SK-N-SH treated with all-trans-retinoic acid at 6 μM for 48 hours (cell line): ENCODE data around the gene BRD7.

Experiments used
- ATAC-seq: fragments of 200-7000 bp; cut with Tn5 transposase; 3 replicates; pipeline ENCODE4 v1.9.1; 2020; ENCODE audit warnings: mild to moderate bottlenecking, moderate library complexity
- ARNTL ChIP-seq: fragments of 450-650 bp; formaldehyde crosslinking; IDR thresholded peaks from 2 replicates; pipeline ENCODE4 v1.5.0; 2020; ENCODE audit warnings: low read depth, mild to moderate bottlenecking, moderate library complexity, borderline replicate concordance
- BACH2 ChIP-seq: fragments of 250-450 bp; sonication (Bioruptor Pico); IDR thresholded peaks from 2 replicates; pipeline ENCODE4 v1.9.0; 2021; ENCODE audit warnings: mild to moderate bottlenecking, borderline replicate concordance
- CREB5 ChIP-seq: fragments of 250-450 bp; sonication (Bioruptor Pico); IDR thresholded peaks from 2 replicates; pipeline ENCODE4 v1.5.1; 2020; ENCODE audit warnings: low read depth, mild to moderate bottlenecking, moderate library complexity
- CSDC2 ChIP-seq: fragments of 250-450 bp; sonication (Bioruptor Pico); IDR thresholded peaks from 2 replicates; pipeline ENCODE4 v1.5.0; 2020; ENCODE audit warnings: mild to moderate bottlenecking, moderate library complexity
- ESRRG ChIP-seq: fragments of 250-450 bp; sonication (Bioruptor Pico); IDR thresholded peaks from 2 replicates; pipeline ENCODE4 v1.6.1; 2021; ENCODE audit warnings: mild to moderate bottlenecking
- GLIS3 ChIP-seq: fragments of 250-450 bp; sonication (Bioruptor Pico); IDR thresholded peaks from 2 replicates; pipeline ENCODE4 v1.5.0; 2020; ENCODE audit warnings: mild to moderate bottlenecking, moderate library complexity
- ISL1 ChIP-seq: fragments of 250-450 bp; sonication (Bioruptor Pico); IDR thresholded peaks from 2 replicates; pipeline ENCODE4 v2.1.2; 2022; ENCODE audit warnings: mild to moderate bottlenecking, moderate library complexity
- OSR1 ChIP-seq: fragments of 250-450 bp; sonication (Bioruptor Pico); IDR thresholded peaks from 2 replicates; pipeline ENCODE4 v1.8.0; 2022; ENCODE audit warnings: moderate library complexity, mild to moderate bottlenecking, inconsistent platforms
- SNAI2 ChIP-seq: fragments of 250-450 bp; sonication (Bioruptor Pico); IDR thresholded peaks from 2 replicates; pipeline ENCODE4 v1.5.0; 2020; ENCODE audit warnings: mild to moderate bottlenecking, moderate library complexity
- TCF4 ChIP-seq: fragments of 250-450 bp; sonication (Bioruptor Pico); IDR thresholded peaks from 2 replicates; pipeline ENCODE4 v1.8.0; 2021; ENCODE audit warnings: mild to moderate bottlenecking, moderate library complexity, borderline replicate concordance
- TOX ChIP-seq: fragments of 250-450 bp; sonication (Bioruptor Pico); IDR thresholded peaks from 2 replicates; pipeline ENCODE4 v1.8.0; 2021; ENCODE audit warnings: mild to moderate bottlenecking, moderate library complexity, borderline replicate concordance
- ZC3H10 ChIP-seq: fragments of 250-450 bp; sonication (Bioruptor Pico); IDR thresholded peaks from 2 replicates; pipeline ENCODE4 v1.5.1; 2021; ENCODE audit warnings: mild to moderate bottlenecking, moderate library complexity
- ZFP3 ChIP-seq: fragments of 250-450 bp; sonication (Bioruptor Pico); IDR thresholded peaks from 2 replicates; pipeline ENCODE4 v1.5.0; 2020; ENCODE audit warnings: mild to moderate bottlenecking, moderate library complexity
- ZFP30 ChIP-seq: fragments of 450-650 bp; formaldehyde crosslinking; IDR thresholded peaks from 2 replicates; pipeline ENCODE4 v1.5.0; 2022; ENCODE audit warnings: mild to moderate bottlenecking, moderate library complexity
- ZNF565 ChIP-seq: fragments of 450-650 bp; formaldehyde crosslinking; conservative IDR thresholded peaks from 2 replicates; pipeline ENCODE4 v1.5.0; 2020; ENCODE audit warnings: low read depth, mild to moderate bottlenecking, moderate library complexity
- ZNF70 ChIP-seq: fragments of 450-650 bp; formaldehyde crosslinking; IDR thresholded peaks from 2 replicates; pipeline ENCODE4 v1.5.0; 2020; ENCODE audit warnings: mild to moderate bottlenecking, moderate library complexity
- ZNF8 ChIP-seq: fragments of 450-650 bp; formaldehyde crosslinking; IDR thresholded peaks from 2 replicates; pipeline ENCODE4 v1.5.0; 2020; ENCODE audit warnings: mild to moderate bottlenecking, moderate library complexity
- TF ChIP-seq, protein P1 (sequence below): fragments of 250-450 bp; sonication (Bioruptor Pico); IDR thresholded peaks from 2 replicates; pipeline ENCODE4 v1.8.0; 2020; ENCODE audit warnings: mild to moderate bottlenecking, moderate library complexity, borderline replicate concordance
- TF ChIP-seq, protein P2 (sequence below): fragments of 250-450 bp; sonication (Bioruptor Pico); IDR thresholded peaks from 2 replicates; pipeline ENCODE4 v1.5.1; 2021; ENCODE audit warnings: mild to moderate bottlenecking, moderate library complexity
- TF ChIP-seq, protein P3 (sequence below): fragments of 250-450 bp; sonication (Bioruptor Pico); IDR thresholded peaks from 2 replicates; pipeline ENCODE4 v1.5.0; 2020; ENCODE audit warnings: mild to moderate bottlenecking, moderate library complexity

BRD7 gene

DNA sequence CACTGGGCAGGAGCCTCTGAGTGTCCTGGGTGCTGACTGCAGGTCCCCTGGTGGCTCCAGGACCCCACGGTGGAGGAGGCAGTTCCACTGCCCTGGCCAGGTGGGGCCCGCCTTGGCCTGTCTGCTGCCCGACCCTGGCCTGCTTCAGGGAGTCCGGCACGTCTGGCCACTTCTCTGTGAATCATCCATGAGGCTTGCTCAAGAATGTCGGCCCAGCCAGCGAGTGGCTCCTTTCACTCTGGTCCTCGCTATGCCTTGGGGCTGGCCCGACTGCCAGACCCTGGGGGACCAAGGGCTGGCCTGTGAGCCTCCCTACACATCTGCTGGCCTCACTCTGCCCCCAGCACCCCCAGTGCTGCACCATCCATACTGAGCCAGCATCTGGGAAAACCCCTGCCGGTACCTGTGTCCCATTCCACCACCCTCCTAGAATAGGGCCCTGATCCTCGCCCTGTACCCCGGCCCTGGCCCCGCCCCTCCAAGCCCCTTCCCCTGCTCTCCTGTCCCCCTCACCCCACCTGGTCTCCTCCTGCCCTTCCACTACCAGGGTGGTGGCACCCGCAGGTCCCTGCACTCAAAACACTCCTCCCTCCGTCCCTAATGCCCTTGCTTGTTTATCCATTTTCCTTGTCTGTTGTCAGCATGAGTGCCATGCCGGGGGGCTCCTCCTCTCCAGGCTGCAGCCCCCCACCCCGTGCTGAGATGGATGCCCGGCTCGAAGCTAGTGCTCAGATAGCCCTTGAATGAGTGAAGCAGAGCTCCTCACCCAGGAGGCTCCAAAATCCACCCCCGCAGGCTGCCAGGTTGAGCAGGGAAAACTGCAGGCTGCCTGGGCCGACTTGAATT is 66.9 kb downstream of the BRD7 start:
- no peak for TF ChIP-seq GLIS3 (CRISPR knock-in tag)
- TF ChIP-seq ISL1: no peak
- TF ChIP-seq ZC3H10 (CRISPR knock-in tag): no peak
- TF ChIP-seq, protein P1, sequence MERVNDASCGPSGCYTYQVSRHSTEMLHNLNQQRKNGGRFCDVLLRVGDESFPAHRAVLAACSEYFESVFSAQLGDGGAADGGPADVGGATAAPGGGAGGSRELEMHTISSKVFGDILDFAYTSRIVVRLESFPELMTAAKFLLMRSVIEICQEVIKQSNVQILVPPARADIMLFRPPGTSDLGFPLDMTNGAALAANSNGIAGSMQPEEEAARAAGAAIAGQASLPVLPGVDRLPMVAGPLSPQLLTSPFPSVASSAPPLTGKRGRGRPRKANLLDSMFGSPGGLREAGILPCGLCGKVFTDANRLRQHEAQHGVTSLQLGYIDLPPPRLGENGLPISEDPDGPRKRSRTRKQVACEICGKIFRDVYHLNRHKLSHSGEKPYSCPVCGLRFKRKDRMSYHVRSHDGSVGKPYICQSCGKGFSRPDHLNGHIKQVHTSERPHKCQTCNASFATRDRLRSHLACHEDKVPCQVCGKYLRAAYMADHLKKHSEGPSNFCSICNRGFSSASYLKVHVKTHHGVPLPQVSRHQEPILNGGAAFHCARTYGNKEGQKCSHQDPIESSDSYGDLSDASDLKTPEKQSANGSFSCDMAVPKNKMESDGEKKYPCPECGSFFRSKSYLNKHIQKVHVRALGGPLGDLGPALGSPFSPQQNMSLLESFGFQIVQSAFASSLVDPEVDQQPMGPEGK (CRISPR knock-in tag): no peak
- TF ChIP-seq, protein P2, sequence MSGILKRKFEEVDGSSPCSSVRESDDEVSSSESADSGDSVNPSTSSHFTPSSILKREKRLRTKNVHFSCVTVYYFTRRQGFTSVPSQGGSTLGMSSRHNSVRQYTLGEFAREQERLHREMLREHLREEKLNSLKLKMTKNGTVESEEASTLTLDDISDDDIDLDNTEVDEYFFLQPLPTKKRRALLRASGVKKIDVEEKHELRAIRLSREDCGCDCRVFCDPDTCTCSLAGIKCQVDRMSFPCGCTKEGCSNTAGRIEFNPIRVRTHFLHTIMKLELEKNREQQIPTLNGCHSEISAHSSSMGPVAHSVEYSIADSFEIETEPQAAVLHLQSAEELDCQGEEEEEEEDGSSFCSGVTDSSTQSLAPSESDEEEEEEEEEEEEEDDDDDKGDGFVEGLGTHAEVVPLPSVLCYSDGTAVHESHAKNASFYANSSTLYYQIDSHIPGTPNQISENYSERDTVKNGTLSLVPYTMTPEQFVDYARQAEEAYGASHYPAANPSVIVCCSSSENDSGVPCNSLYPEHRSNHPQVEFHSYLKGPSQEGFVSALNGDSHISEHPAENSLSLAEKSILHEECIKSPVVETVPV (CRISPR knock-in tag): no peak
- no peak for TF ChIP-seq BACH2 (CRISPR knock-in tag)
- peak; percentile 63 for ATAC-seq

DNA sequence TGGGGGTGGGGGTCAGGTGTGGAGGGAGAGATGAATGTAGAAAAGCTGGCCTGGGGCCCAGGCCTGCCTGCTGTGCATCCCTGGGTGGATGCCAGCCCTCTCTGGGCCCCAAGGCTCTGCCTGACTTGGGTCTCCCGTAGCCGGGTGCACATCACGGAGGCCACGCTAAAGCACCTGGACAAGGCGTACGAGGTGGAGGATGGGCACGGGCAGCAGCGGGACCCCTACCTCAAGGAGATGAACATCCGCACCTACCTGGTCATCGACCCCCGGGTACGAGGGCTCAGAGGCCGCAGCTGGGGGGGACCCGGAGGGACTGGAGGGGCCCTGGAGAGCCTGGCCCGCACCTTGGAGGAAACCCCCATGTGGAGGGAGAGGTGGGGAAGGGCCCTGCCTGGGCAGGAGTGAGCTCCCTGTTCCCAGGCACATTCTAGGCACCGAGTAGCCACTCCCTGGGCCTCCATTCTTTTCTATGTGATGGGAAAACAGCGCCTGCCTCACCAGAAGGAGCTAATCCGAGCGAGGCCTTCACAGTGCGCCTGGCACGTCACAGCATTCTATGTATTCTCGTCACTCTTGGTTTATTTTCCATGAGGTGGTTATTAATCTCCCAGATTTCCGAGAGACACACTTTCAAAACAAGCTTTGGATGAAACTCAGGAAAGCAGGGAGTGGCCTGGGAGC is 67.7 kb downstream of the BRD7 start:
- ATAC-seq: no peak

DNA sequence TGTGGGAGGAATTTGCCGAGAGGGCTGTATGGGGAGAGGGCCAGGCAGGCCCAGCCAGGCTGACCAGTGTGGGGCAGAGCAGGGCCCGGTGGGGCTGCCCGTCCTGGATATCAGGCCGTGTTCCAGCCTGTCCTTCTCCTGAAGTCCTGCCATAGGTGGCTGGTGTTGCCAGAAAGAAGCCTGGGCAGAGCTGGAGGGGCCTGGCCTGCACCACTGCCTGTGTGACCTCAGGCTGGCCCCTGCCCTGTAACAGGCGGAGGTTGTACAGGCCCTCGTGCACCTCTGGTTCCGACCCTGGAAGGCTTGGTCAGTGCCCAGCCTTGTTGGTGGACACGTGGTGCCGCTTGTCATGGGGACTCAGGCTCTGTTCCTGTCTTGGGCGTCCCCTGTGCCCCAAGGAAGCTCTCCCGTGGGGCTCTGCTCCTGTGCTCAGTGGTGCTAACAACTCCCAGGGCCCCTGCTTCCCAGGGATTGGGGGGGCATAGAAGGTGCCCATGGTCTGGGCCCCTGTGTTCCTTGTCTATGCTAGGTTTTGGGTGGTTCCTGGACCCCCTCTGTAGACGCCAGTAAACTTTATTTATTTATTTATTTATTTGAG is 69.2 kb downstream of the BRD7 start:
- TF ChIP-seq, protein P3, sequence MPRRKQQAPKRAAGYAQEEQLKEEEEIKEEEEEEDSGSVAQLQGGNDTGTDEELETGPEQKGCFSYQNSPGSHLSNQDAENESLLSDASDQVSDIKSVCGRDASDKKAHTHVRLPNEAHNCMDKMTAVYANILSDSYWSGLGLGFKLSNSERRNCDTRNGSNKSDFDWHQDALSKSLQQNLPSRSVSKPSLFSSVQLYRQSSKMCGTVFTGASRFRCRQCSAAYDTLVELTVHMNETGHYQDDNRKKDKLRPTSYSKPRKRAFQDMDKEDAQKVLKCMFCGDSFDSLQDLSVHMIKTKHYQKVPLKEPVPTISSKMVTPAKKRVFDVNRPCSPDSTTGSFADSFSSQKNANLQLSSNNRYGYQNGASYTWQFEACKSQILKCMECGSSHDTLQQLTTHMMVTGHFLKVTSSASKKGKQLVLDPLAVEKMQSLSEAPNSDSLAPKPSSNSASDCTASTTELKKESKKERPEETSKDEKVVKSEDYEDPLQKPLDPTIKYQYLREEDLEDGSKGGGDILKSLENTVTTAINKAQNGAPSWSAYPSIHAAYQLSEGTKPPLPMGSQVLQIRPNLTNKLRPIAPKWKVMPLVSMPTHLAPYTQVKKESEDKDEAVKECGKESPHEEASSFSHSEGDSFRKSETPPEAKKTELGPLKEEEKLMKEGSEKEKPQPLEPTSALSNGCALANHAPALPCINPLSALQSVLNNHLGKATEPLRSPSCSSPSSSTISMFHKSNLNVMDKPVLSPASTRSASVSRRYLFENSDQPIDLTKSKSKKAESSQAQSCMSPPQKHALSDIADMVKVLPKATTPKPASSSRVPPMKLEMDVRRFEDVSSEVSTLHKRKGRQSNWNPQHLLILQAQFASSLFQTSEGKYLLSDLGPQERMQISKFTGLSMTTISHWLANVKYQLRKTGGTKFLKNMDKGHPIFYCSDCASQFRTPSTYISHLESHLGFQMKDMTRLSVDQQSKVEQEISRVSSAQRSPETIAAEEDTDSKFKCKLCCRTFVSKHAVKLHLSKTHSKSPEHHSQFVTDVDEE (CRISPR knock-in tag): no peak
- TF ChIP-seq ZC3H10 (CRISPR knock-in tag): no peak
- TF ChIP-seq TOX: no peak
- no peak for TF ChIP-seq ZFP3 (CRISPR knock-in tag)
- TF ChIP-seq TCF4 (CRISPR knock-in tag): no peak
- ATAC-seq: no peak

More for the DNA sequence above, 67.7 kb downstream of the BRD7 start:
- no peak for TF ChIP-seq ZFP3 (CRISPR knock-in tag)
- TF ChIP-seq, all 23 proteins: peak for 0

DNA sequence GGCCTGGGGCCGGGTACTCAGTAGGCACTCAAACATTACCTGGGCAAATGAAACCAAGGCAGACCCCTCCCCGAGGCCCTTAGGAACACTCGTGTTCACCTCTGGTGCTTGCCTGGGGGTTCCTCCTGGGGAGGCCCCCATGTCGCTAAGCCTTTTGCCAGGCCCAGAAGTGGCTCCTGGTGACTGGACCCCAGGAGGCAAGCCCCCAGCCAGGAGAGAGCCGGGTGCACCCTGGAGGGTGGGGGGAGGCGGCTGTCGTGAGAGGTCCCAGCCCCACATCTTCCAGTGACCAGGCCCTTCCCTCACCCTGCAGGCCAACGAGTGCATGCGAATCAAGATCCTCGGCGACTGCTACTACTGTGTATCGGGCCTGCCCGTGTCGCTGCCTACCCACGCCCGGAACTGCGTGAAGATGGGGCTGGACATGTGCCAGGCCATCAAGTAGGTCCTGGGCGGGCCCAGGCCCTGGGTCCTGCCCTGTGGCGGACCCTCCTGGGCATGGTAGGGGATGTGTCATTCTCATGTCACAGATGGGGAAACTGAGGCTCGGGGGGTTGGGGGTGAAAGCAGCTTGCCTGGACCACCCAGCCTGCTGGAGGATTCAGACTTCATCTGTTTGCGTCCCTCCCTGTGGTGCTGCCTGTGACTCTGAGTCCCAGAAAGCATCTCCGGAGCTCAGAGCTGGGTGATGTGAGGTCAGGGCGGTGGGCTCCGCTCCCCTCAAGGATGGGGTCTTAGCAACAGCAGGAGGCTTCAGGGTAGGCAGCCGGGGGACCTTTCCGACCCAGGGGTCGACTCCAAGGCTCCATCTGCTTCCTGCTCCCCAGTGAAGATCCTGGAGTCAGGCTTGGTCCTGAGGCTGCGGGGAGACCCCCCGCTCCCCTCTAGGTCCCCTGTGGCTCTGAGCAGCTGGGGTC is 69.9 kb downstream of the BRD7 start:
- no peak for ATAC-seq
- TF ChIP-seq SNAI2 (CRISPR knock-in tag): no peak
- no peak for TF ChIP-seq ZFP30
- no peak for TF ChIP-seq ESRRG (CRISPR knock-in tag)
- TF ChIP-seq ZC3H10 (CRISPR knock-in tag): no peak
- TF ChIP-seq ZNF70 (CRISPR knock-in tag): no peak
- TF ChIP-seq ZNF8: no peak
- TF ChIP-seq ZNF565 (CRISPR knock-in tag): no peak
- no peak for TF ChIP-seq TCF4 (CRISPR knock-in tag)
- TF ChIP-seq, protein P3 (CRISPR knock-in tag): no peak
- no peak for TF ChIP-seq CSDC2 (CRISPR knock-in tag)
- TF ChIP-seq ARNTL (CRISPR knock-in tag): no peak
- TF ChIP-seq CREB5: no peak
- TF ChIP-seq OSR1 (CRISPR knock-in tag): no peak
- no peak for TF ChIP-seq BACH2 (CRISPR knock-in tag)
- no peak for TF ChIP-seq TOX
